OCI-LY7 (cell line): Measurements from ENCODE around the gene SP6. TPM values are rescaled to one million over a fixed set of nuclear protein-coding genes. Genes with fewer than 3 reads are reported as not detected.

ENCODE experiments used
- BruUV-seq: library from RNA; stranded (reverse); fragments of 400-500 nt; replicated peaks from 2 replicates; lab custom pipeline; 2021; lab: Mats Ljungman, UMichigan
- CTCF ChIA-PET: fragments of 300-600 bp; sonication (Branson Sonifier 250); formaldehyde crosslinking; loops from one replicate; lab custom pipeline; 2022; ENCODE audit warnings: antibody characterized with exemption; ENCODE audit not compliant: unreplicated experiment; lab: Charles Lee
- POLR2A ChIA-PET: fragments of 300-600 bp; sonication (Branson Sonifier 250); formaldehyde crosslinking; loops from one replicate; lab custom pipeline; 2022; ENCODE audit warnings: antibody characterized with exemption; lab: Charles Lee
- DNase-seq: peaks from one replicate; pipeline ENCODE4 v3.0.0-alpha.2; 2015; ENCODE audit warnings: low spot score
- H2AFZ ChIP-seq: fragments of 200-600 bp; sonication (generic), shearing (Covaris generic); 2 replicates; pipeline ENCODE4 v1.6.1; 2014; ENCODE audit warnings: mild to moderate bottlenecking, antibody characterized with exemption, low read length, moderate library complexity
- H3K27ac ChIP-seq: fragments of 200-600 bp; sonication (generic); 2 replicates; pipeline ENCODE4 v1.5.1; 2014; ENCODE audit warnings: mixed run types, low read depth, mild to moderate bottlenecking, moderate library complexity, low read length, inconsistent platforms; ENCODE audit not compliant: poor library complexity, severe bottlenecking
- H3K36me3 ChIP-seq: fragments of 200-600 bp; sonication (generic); 2 replicates; pipeline ENCODE4 v1.6.1; 2014; ENCODE audit warnings: mild to moderate bottlenecking, antibody characterized with exemption, low read length, moderate library complexity, mixed read lengths; ENCODE audit not compliant: insufficient read depth
- H3K4me1 ChIP-seq: fragments of 200-600 bp; sonication (generic); 2 replicates; pipeline ENCODE4 v1.5.1; 2014; ENCODE audit warnings: mild to moderate bottlenecking, low read length; ENCODE audit not compliant: insufficient read depth, poor library complexity, severe bottlenecking
- H3K4me2 ChIP-seq: fragments of 200-600 bp; sonication (generic); 2 replicates; pipeline ENCODE4 v1.6.1; 2014; ENCODE audit warnings: mild to moderate bottlenecking, low read length
- H3K4me3 ChIP-seq: fragments of 200-600 bp; sonication (generic); 2 replicates; pipeline ENCODE4 v1.5.1; 2014; ENCODE audit warnings: mild to moderate bottlenecking, low read depth, low read length; ENCODE audit not compliant: poor library complexity, severe bottlenecking
- H3K79me2 ChIP-seq: fragments of 200-600 bp; sonication (generic); 2 replicates; pipeline ENCODE4 v1.6.1; 2016; ENCODE audit warnings: low read depth, mild to moderate bottlenecking, low read length, moderate library complexity, mixed read lengths; ENCODE audit not compliant: insufficient read depth
- H3K9me2 ChIP-seq: fragments of 200-600 bp; sonication (generic); 2 replicates; pipeline ENCODE4 v1.6.1; 2016; ENCODE audit warnings: mild to moderate bottlenecking, low read length, mixed read lengths; ENCODE audit not compliant: insufficient read depth
- H3K9me3 ChIP-seq: fragments of 200-600 bp; sonication (generic); 2 replicates; pipeline ENCODE4 v1.6.1; 2014; ENCODE audit warnings: mild to moderate bottlenecking, mixed run types, low read length, mixed read lengths
- H4K20me1 ChIP-seq: fragments of 200-600 bp; sonication (generic); 2 replicates; pipeline ENCODE4 v1.6.1; 2014; ENCODE audit warnings: mild to moderate bottlenecking, antibody characterized with exemption, low read length, moderate library complexity, mixed read lengths; ENCODE audit not compliant: insufficient read depth
- CTCF ChIP-seq: fragments of 200-600 bp; sonication (generic); conservative IDR thresholded peaks from 2 replicates; pipeline ENCODE4 v1.5.1; 2014; ENCODE audit warnings: mild to moderate bottlenecking, antibody characterized with exemption, low read length, moderate library complexity, mixed read lengths
- EZH2phosphoT487 ChIP-seq: fragments of 200-600 bp; sonication (generic); IDR thresholded peaks from 2 replicates; pipeline ENCODE4 v1.6.1; 2018; ENCODE audit warnings: low read depth, borderline replicate concordance, mild to moderate bottlenecking, mixed run types, antibody characterized with exemption, low read length, moderate library complexity, mixed read lengths
- intact Hi-C: fragments of 100-400 bp; cut with micrococcal nuclease; formaldehyde crosslinking; loops from one replicate; pipeline ENCODE4 v1.10.0; 2022; ENCODE audit not compliant: unreplicated experiment
- total RNA-seq, 2 experiments: library from RNA; depleted of rRNA in 1 of 2; stranded (reverse); fragments of >200 nt in 1 of 2; shearing (Covaris generic) in 1 of 2; gene quantifications; 2 replicates each; pipeline ENCODE4 v1.2.3, GENCODE V29; 2014 to 2022

Gene SP6
- total RNA-seq, 2 experiments from 2014 or later: 0.08 to 0.22 TPM

- H3K79me2 ChIP-seq: peaks cover 32% of the 10 kb centered on the region
These were observed 45.9 kb upstream of the SP6 start for GRCh38 chr17:47896672-47897490.

GRCh38 chr17:47895856-47896671, 45.1 kb upstream of the SP6 start, which contains the start of gene SP2:
SP2 (plus strand) TSS chr17:47896236; CDS start chr17:47896287, 51 bp downstream.
- Histone ChIP-seq H3K27ac (peak within 1 kb of the TSS; percentile 58), H3K9me3 (no peaks in the 10 kb centered on the region), H3K4me1 (peaks cover 29% of the 10 kb centered on the region), H3K79me2 (peaks cover 32% of the 10 kb centered on the region), H3K4me3 (peak within 1 kb of the TSS; percentile 90), H2AFZ (peak within 1 kb of the TSS; percentile 60), H3K9me2 (no peaks in the 10 kb centered on the region), H3K36me3 (peaks cover 23% of the 10 kb centered on the region; the same call in 1 of the 2 replicates), H3K4me2 (peak within 1 kb of the TSS; percentile 97), H4K20me1 (no peaks in the 10 kb centered on the region)
- peak; percentile 100 for DNase-seq
- ChIA-PET POLR2A (interaction anchor here (0.5 to 2.9 kb wide), 7 partner anchors 43 to 1003 kb away, joined by 3 to 13 read pairs (median 4); partner anchors contain the start of genes CDK5RAP3, LRRC46, MRPL10 and OSBPL7), CTCF (interaction anchor here (1.2 kb wide), 1 partner anchor 54 kb away, joined by 3 read pairs; no protein-coding TSS in a partner anchor)
- intact Hi-C loops: loop anchor here (1.0 to 5.0 kb wide), 3 partner anchors 45 to 121 kb away; partner anchors contain the start of gene PNPO
- BruUV-seq: no TSS peak
- TF ChIP-seq EZH2phosphoT487 (no peak), CTCF (no peak)

More at GRCh38 chr17:47896672-47897490, 45.9 kb upstream of the SP6 start:
- TF ChIP-seq CTCF (no peak), EZH2phosphoT487 (no peak)
- CTCF ChIA-PET: no interaction called here
- peak overlapping the region; percentile 97 for H3K4me2 ChIP-seq
- peak overlapping the region; percentile 89 for H3K4me3 ChIP-seq
- peaks cover 29% of the 10 kb centered on the region for H3K4me1 ChIP-seq
- peaks cover 23% of the 10 kb centered on the region; the same call in 1 of the 2 replicates for H3K36me3 ChIP-seq
- no peaks in the 10 kb centered on the region for H3K9me2 ChIP-seq
- no peaks in the 10 kb centered on the region for H4K20me1 ChIP-seq
- intact Hi-C loops: loop anchor here (1.0 to 5.0 kb wide), 3 partner anchors 44 to 120 kb away; partner anchors contain the start of gene PNPO
- H3K9me3 ChIP-seq: no peaks in the 10 kb centered on the region
- peak overlapping the region; percentile 49 for H2AFZ ChIP-seq
- POLR2A ChIA-PET: no interaction called here
- peak; percentile 6 for DNase-seq
- peak overlapping the region; percentile 55 for H3K27ac ChIP-seq
- BruUV-seq: no TSS peak
